Activated CD4-positive, alpha-beta T cell treated with anti-CD3 and anti-CD28 coated beads, Interleukin-2, amount 50 U/mL, for 24 hours (primary cell): Measurements from ENCODE around the gene PHKB.
"Not testable (repeated sequence)": the region's sequence is repeated elsewhere in the genome, so short reads cannot be mapped to it uniquely, and the experiment has no call there.

Source experiments
- DNase-seq, 2 donors: peaks; one replicate each; pipeline ENCODE4 v3.0.0-alpha.2; 2020; ENCODE audit warnings: low read depth in 1 of 2, low spot score in 1 of 2

Gene PHKB

DNA sequence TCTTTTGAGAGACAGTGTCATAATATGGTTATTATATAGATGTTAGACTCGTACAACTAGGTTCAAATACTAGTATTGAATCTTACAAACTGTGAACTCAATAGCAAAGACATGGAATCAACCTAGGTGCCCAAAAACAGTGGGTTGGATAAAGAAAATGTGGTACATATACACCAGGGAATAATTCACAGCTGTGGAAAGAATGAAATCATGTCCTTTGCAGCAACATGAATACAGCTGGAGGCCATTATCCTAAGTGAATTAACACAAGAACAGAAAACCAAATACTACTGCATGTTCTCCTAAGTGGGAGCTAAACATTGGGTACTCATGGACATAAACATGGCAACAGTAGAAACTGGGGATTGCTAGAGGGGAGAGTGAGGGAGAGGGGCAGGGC is 8.1 kb downstream of the PHKB start:
- no peak for DNase-seq

DNA sequence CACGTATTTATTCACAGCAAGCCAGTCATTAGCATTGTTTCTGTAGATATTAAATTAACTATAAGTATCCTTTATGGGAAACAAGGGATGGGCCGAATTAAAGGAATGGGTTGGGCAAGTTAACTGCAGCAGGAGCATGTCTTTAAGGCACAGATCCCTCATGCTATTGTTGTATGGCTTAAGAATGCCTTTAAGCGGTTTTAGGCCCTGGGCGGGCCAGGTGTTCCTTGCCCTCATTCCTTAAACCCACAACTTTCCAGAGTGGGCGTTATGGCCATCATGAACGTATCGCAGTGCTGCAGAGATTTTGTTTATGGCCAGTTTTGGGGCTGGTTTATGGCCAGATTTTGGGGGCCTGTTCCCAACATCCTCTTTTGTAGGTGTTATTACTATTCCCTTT is 9.1 kb downstream of the PHKB start:
- no peak for DNase-seq

DNA sequence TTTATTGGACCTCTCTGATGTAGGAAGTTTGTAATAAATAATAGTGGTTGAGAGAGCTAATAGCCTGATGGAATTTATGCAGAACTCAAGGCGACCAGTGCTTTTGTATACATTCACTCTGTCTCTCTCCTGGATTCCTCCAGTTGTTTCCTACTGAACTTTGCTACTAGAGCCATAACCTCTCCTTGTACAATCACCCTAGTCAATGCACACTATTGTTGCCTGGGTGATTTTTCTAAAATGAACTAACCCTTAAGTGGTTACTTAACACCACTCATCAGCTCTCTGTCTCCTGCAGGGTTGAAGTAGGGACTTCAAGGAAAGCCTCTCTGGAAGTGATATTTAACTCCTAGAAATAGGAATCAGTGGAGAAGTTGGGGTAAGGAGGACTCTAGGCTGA is 9.7 kb downstream of the PHKB start:
- no peak for DNase-seq

DNA sequence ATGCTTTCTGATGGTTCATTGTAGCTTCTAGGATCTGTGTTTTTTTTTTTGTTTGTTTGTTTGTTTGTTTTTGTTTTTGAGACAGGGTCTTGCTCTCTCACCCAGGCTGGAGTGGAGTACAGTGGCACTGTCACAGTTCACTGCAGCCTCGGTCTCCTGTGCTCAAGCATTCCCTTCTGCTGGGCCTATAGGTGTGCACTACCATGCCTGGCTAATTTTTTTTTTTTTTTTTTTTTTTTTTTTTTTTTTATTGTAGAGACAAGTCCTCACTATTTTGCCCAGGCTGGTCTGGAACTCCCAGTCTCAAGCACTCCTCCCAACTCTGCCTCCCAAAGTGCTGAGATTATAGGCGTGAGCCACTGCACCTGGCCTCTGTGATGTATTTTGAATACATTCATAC is 11.9 kb downstream of the PHKB start:
- DNase-seq: not testable (repeated sequence)

DNA sequence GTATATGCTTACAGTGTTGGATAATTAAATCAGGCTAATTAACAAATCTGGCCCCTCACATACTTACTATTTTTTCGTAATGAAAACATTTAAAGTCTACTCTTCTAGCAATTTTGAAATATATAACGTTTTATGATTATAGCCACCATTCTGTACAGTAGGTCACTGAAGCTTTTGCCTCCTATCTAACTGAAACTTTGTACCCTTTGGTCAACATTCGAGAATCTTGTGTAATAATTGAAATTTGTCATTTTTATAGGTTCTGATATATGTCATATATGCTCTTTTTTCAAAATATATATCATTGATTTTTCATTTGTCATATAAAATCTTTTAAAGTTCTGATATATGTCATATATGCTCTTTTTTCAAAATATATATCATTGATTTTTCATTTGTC is 12.7 kb downstream of the PHKB start:
- DNase-seq: no peak

DNA sequence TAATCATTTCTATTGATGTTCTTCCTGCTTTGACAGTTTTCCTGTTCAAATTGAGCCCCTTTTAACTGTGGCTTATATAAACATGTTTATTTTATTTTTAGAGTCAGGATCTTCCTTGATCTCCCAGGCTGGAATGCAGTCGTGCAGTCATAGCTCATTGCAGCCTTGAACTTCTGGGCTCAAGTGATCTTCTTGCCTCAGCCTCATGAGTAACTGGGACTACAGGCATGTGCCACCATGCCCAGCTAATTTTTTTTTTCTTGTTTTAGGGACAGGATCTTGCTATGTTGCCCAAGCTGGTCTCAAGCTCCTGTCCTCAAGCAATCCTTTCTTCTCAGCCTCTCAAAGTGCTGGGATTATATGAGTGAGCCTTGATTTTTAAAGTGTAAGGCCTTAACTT is 14.7 kb downstream of the PHKB start:
- DNase-seq: no peak

DNA sequence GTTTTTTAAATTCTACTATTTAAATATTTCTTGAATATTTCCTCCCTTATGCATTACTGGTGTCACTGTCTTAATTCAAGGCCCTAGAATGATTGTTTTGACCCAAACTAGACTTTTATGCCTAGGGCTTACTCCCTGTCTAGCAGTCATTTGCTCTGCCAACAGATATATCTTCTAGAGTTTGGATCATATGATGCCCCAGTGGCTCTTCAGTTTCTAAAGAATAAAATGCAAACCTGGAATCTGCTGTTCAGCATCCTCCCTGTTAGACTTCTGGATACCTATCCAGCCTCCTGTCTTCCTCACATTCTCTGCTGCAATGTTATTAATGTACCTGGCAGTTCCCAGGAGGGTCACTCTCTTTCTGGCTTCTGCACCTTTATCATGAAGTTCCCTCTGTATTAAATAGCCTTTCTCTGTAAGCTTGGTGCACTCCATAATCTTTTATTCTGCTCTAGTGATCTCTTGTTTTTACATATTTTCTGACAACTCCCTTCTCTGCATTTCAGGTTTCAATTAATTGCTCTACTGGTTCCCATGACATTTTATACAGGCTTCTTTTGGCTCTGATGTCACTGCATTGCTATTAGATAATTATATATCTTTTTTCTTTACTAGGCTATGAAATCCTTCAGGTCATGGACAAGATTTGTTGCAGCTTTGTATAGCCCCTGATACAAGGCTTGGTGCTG is 15.7 kb downstream of the PHKB start:
- DNase-seq: no peak

DNA sequence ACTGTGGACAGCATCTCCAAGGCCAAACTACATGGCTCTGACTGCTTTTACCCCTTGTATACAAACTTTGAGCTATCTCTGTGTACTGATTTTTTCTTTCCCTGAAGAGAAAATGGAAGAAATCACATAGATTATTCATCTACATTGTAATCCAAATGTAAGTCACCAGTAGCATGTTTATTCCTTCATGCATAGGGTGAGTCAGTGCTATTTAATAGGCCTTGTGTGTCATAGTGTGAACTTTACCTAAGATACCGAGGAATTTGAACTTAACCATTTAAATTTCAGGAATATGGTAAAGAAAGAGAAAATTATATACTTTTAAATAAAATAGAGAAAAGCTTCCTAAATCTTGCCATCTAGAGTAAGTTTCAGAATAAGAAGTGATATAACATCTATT is 16.5 kb downstream of the PHKB start:
- DNase-seq: no peak

DNA sequence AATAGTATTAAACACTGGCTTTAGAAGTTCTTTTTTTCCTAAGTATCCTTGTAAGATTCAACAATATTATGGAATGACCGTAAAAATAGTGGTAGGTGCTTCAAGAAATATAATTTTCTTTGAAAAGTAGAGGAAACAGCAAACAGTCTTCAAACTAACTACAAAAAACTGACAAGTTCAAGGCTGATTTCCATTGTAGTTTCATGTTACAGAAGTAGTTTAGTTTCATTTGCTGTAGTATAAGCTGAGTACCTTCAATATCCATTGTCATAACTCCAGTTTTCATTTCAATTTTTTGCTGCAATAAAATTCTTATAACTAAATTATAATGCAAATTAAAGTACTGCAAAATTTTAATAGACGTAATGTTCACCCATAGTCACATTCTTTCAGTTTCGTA is 19.3 kb downstream of the PHKB start:
- no peak for DNase-seq

DNA sequence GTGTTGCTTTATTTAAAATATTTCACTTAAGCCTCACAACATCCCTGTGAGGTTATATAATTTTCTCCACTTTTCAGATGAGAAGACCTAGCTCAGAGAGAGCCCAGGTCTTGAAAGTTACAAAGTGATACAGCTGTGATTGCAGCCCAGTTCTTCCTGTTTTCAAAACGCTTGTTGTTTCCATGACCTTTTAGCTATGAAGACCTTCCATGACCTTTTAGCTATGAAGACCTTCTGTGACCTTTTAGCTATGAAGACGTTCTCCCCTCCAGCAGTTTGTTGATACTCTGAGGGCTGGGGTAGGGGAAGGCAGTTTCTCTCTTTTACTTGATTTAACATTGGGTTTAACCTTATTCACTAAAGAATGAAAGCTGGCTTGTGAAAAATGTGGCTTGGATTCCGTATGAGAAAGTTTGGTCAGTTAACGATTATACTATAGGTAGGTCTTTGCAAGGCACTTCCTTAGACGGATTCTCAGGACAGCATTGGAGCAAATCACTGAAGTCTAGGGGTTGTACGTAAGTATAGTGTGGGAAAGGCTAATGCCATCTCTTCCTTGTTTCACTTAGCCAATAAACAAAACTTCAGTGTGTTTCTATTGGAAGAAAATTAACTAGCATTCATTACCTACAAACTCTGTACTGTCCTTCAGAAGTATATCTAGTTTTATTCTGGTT is 20.7 kb downstream of the PHKB start:
- DNase-seq: no peak

DNA sequence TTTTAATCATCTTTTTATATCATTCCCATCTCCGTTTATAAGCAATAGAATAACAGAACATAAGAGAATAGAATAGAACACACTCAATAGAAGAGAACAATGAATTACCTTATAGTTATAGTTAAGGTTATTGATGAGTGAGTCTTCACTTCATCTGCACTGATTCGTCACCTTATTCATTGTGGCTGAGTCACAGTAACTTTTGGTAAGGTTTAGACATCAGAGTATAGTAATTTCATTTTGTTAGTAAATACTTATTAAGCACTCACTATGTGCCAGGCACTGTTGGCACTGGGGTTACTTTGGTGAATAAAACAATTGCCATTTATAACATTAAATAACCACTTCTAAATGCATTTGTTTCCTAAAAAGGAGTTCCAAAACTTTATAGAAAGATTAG is 22.5 kb downstream of the PHKB start:
- no peak for DNase-seq

DNA sequence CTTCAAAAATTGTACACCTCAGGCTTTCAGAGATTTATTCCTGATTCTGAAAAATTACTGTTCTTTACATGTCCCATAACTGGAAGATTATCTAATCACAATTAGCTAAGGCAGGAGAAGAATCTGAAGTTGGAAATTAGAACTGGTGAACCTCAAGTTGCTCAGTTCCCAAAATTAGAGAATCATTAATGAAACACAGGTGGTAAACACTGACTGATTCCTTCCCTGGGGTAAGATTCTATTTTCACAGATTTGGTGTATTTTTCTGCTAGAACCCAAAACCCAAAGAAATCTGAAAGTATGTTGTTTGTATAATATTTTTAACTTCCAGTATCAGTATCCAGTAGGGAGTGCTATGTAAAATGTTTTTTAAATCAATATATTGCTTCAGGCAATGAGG is 25.7 kb downstream of the PHKB start:
- DNase-seq: no peak

DNA sequence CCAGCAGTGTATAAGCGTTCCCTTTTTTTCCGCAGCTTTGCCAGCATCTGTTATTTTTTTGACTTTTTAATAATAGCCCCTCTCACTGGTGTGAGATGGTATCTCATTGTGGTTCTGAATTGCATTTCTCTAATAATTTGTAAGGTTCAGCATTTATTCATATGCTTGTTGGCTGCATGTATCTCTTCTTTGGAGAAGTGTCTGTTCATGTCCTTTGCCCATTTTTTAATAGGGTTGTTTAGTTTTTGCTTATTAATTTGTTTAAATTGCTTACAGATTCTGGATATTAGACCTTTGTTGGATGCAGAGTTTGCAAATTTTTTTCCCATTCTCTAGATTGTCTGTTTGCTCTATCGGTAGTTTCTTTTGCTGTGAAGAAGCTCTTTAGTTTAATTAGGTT is 26.9 kb downstream of the PHKB start:
- DNase-seq: no peak

DNA sequence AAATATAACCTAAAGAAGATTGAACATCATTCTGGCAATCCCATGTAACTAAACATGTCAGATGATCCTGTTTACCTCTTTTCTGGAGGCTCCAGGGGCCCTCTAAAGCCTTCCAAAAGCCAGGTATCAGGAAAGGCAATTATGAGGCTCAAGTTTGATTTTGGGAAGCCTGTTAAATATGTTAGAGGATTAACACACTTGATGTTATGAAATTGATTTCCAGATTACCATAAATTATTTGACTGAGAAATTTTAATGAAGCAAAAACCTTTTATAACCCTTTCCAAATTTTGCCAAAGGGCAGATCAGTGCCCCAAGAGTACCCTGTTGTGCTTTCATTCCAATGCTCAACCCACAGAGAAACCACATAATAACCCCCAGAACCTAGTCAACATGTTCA is 29.3 kb downstream of the PHKB start:
- no peak for DNase-seq

DNA sequence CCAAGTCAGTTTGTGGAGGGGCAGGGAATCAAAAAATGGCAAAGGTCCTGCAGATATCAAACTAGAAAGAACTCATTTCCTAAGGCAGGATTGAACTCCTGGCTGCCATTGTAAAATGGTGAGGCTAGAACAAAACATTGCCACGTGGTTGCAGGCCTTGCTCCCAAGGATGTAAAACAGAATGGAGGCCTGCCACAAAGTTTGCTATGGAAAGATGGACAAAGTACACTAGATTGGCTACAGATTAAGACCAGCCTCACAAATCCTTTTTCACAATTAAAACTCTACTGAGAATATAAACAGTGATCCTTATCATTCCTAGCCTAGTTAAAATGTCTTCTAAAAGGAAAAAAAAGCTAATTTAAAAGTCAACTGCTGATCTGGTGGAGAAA is 30.9 kb downstream of the PHKB start:
- DNase-seq: no peak

DNA sequence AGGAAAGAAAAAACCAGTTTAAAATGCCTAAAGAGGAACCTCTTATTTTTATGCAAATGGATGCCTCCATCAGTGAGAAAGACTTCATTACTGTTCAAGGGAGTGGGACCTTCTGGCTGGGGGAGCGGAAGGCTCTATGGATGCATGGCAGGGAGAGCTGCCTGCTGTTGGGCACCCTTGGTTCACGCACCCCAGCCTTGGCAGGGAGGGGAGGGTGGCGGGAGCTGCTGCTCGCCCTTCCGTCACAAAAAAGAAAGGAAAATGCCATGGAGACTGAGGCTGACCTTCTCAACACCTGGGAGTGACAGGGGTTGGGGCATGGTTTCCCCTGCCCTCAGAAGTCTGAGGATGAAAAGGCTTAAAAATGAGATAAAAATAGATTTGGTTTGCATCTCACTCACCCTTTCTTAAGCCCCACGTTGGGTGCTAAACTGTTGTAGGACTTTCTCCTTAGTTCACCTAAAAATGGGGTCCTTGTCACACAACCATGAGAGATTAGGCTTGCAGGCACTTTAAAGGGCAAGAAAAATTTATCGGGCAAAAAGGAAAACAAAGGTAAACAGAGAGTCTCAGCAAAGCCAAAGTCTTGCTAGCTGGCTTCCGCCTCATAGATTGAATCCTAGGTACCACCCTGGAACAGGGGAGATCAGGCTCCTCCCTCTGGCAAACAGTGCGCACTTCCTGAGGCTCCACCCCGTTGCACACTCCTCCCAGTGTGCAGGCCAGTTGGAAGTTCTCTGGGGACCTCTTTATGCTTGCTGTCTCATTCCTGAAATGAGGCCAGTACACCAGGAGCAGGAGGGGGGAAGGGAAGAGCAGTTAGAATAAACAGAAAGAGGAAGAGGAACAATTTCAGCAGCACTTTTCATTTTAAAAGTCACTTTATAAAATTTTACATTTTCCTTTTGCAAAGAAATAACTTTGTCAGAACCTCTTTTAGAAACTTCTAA is 31.6 kb downstream of the PHKB start:
- DNase-seq: no peak

DNA sequence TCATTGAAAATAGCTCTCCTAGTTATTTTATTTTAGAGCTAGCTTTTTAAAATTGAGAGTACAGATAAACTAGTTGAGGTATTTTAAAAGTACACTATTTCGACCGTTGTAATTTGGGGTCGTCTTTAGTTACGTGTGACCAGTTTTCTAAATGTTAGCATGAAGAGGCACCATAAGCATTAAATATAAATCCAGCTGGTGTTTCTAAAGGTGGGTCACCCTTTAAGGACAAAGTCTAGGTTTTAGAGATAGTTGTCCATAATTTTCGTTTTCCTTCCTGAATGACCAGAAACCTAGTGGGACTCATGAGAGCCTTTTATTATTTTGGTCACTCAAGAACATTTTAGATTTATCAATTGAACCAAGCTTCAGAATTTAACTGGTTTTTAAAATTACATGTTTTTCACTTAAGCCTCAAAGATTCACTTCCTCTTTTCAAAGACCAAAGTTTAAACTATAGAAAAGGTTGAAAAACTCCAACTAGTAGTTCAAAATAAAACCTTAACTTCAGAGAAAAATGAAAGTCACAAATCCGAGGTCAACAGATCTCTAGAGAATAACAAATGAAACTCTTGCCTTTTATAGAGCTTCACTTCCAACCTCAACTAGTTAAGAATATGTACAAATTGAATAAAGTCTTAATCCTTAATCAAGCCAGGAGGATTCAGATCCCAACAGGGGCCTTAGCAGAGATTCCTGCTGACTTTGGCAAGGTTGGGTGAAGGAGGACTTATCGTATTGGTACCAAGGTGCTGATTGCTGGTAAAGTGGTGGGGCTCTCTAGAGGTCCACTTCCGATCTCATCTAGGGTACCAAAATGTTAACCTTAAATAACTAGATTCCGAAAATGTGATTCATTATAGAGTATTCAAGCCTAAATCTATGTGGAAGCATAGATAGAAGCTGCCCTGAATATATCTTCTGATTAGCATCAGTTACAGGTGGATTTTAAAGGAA is 32.5 kb downstream of the PHKB start:
- DNase-seq: no peak

DNA sequence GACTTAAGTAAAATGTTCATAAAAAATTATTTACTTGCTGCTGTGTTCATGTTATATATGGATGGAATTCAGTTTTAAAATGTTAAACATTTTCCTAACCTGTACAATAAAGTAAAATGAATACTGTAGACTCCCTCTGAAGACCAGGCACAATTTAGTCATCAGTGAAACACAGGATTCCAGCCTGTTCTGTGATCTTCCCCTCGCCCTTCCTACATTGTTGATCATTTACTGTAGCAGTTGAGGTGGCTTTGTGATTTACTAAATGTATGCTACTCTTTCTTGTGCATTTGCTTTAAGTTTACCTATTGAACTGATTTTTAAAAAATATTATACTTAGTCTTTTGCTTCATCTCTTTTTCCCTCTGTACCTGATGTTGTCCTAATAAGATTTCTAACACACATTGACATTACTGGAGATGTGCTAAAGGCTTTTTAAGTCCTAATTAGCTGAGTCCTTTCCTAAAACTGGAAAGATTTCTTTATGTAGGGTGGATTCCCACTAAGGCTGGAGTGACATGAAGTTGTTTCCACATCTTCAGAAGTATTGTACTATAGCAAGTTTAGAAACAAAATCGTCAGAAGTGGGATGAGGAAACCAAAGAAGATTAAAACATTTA is 38.1 kb downstream of the PHKB start:
- no peak for DNase-seq

DNA sequence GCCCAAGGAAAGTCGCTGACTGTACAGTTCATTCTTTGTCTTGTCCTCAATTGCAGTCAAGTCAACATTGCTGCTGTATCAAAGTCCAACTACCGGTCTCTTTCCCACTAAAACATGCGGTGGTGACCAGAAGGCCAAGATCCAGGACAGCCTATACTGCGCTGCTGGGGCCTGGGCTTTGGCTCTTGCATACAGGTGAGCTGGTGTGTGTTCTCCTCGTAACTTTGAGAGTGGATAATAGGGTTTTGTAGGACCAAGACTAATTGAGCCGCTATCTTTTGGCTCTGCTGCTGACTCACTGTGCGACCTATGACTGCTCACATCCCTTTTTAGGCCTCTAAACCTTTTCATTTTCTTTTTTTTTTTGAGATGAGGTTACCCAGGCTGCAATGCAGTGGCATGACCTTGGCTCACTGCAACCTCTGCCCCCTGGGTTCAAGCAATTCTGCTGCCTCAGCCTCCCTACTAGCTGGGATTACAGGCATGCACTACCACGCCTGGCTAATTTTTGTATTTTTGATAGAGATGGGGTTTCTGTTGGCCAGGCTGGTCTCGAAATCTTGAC is 38.7 kb downstream of the PHKB start:
- no peak for DNase-seq

DNA sequence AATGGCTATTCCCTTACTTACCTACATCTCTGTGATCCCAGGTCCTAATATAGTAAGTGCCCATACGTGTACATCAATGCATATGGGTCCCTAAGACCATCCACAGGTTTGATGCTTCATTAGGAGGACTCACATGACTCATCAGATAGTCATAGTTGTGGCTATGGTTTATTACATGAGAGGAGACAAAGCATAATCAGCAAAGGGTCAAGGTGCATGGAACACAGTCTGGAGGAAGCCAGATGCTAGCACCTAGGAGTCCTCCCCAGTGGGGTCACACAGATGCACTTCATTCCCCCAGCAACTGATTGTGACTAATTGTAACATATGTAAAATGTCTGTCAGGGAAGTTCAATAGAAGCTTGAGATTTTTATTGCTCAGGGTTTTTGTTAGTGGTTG is 42.8 kb downstream of the PHKB start:
- DNase-seq: no peak
